ENCODE results near the gene STARD7.

The STARD7 gene

DNA sequence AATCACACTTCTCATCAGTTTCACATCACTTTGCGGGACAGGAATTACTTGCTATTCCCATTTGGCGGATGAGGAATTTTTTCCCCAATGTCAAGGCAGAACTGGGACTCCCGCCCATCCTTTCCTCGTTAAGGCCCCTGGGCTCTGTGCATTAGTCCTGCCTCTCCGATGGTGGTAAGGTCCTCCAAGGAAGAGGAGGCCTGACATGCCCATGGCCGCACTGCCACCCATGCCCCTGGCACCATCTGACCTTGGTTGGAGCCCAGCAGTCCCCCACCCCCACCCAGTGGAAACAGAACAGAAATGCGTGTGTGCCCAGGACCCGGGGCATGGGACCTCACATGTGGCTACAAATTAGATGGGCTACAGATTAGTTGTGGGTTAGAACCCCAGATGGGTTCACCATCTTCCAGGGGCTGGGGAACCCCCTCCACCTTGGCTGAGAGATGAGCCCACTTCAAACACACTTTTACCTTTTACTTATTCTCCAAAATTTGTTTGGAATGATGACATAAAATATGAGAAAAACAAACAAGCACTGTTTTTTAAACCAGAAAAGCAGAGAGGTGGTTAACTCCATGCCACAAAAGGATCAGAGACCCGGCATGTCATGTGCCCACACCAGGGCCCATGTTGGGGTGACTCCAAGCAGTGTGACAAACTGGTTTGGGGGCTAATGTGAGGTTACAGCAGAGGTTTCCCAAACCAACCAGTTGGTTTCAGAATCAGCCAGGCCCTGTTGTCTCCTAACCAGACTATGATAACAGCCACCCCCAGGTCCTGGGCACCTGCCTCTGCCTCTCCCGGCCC lies 52.4 kb downstream of the STARD7 start:
- TF ChIP-seq, protein P1, sequence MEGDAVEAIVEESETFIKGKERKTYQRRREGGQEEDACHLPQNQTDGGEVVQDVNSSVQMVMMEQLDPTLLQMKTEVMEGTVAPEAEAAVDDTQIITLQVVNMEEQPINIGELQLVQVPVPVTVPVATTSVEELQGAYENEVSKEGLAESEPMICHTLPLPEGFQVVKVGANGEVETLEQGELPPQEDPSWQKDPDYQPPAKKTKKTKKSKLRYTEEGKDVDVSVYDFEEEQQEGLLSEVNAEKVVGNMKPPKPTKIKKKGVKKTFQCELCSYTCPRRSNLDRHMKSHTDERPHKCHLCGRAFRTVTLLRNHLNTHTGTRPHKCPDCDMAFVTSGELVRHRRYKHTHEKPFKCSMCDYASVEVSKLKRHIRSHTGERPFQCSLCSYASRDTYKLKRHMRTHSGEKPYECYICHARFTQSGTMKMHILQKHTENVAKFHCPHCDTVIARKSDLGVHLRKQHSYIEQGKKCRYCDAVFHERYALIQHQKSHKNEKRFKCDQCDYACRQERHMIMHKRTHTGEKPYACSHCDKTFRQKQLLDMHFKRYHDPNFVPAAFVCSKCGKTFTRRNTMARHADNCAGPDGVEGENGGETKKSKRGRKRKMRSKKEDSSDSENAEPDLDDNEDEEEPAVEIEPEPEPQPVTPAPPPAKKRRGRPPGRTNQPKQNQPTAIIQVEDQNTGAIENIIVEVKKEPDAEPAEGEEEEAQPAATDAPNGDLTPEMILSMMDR (IDR thresholded peaks at IDR 0.05), result no peak

GRCh38 chr2:96154506-96155380 lies 53.9 kb downstream of the STARD7 start:
- TF ChIP-seq, protein P1 (IDR thresholded peaks at IDR 0.05), result no peak

DNA sequence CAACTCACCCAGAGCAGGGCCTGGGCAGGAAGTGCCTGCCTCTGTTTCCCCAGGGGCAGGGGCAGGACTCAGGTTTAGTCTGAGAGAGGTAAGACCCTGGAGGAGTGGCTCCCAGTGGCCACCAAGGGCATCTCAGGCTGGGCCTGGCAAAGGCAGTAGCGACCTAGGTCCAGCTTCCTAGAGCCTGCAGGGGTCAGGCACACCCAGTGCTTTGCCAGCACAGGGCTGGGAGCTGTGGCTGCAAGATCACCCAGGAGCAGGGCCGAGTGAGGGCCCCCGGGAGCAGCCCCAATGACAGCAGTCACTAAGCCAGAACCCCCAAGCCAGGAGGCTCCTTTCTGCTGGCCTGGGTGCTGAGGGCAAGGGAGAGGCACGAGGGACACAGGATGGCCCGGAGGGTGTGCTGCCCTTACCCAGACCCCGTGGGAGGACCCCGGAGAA lies 54.6 kb downstream of the STARD7 start:
- TF ChIP-seq, protein P1 (IDR thresholded peaks at IDR 0.05), result no peak

GRCh38 chr2:96153291-96153713 lies 55.3 kb downstream of the STARD7 start:
- TF ChIP-seq, protein P1 (IDR thresholded peaks at IDR 0.05), result no peak

DNA sequence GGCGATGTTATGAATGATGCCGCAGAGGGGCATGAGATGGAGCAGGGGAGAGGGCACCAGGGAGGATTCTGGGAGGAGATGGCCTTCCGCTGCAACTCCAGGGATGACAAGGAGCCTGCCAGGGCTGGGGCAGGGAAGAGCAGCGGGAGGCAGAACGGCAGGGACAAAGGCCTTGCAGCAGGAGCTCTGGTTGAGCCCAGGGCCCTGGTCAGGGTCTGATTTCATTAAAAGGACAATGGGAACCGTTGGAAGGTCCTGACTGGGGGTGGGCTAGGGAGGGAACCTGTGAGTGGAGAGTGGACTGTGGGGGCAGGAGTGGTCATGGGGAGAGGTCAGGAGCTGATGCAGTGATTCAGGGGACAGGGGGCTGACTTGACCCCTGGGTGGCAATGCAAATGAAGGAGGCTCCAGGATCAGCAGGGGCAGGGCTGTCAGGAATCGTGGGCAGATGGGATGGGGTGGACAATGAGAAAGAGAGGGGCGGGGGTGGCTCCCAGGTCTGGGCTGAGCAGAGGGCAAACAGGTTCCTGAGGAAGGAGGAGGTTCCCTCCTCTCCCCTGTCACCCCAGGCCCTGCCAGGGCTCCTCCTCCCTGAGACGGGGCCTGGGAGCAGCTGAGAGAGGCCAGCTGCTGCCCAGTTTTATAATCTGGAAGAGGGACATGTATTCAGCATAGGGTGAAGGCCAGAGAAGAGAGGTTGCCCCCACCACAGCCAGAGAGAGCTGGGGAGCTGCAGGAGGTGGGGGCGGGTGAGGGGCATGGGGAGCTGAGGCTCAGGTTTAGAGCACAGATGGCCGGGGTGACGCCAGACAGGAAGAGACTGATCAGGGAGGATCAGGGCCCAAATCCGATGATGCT lies 56.1 kb downstream of the STARD7 start:
- TF ChIP-seq, protein P1 (IDR thresholded peaks at IDR 0.05), result no peak

DNA sequence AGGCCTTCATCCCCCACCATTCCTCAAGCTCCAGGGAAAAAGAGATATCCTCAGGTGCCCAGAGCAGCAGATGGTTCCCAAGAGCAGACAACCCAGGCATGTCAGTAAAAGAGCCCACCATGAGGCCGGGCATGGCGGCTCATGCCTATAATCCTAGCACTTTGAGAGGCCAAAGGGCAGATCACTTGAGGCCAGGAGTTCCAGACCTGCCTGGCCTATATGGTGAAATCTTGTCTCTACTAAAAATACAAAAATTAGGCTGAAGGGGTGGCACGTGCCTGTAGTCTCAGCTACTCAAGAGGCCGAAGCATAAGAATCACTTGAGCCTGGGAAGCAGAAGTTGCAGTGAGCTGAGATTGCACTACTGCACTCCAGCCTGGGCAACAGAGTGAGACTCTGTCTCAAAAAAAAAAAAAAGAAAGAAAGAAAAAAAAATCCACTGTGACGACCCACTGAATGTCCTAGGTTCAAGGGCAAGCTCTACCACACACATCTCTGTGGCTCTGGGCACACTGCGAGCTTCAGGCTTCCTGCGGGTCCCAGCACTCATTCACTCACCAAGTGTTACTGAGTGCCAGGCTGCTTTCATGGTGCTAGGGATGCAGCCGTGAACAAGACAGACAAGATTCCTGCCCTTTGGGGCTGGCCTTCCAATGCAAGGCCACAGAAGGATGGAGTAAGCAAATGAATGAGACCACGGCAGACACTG lies 56.9 kb downstream of the STARD7 start:
- TF ChIP-seq, protein P1 (IDR thresholded peaks at IDR 0.05), result no peak

Data from LNCAP (cell line).